Nephron progenitor cell (in vitro differentiated cells): ENCODE results near the gene NLGN1.

Experiments
- DNase-seq: peaks from one replicate; pipeline ENCODE4 v3.0.0; 2021
- H3K27ac Mint-ChIP-seq: 2 replicates; pipeline ENCODE4 v1.8.0; 2021; ENCODE audit warnings: mild to moderate bottlenecking, moderate library complexity, mixed read lengths
- H3K27me3 Mint-ChIP-seq: 2 replicates; pipeline ENCODE4 v1.8.0; 2021; ENCODE audit warnings: mild to moderate bottlenecking, low read depth, mixed read lengths; ENCODE audit not compliant: poor library complexity
- H3K36me3 Mint-ChIP-seq: 2 replicates; pipeline ENCODE4 v1.8.0; 2021; ENCODE audit warnings: low read depth, mixed read lengths
- H3K4me1 Mint-ChIP-seq: 2 replicates; pipeline ENCODE4 v1.8.0; 2021; ENCODE audit warnings: mixed read lengths
- H3K4me3 Mint-ChIP-seq: 2 replicates; pipeline ENCODE4 v1.8.0; 2021; ENCODE audit warnings: mild to moderate bottlenecking, moderate library complexity, mixed read lengths
- H3K9me3 Mint-ChIP-seq: 2 replicates; pipeline ENCODE4 v1.8.0; 2021; ENCODE audit warnings: mild to moderate bottlenecking, moderate library complexity, mixed read lengths
- CTCF ChIP-seq: fragments of 200-600 bp; sonication (generic); IDR thresholded peaks from 2 replicates; pipeline ENCODE4 v1.5.0; 2021; ENCODE audit warnings: antibody characterized with exemption

The NLGN1 gene

DNA sequence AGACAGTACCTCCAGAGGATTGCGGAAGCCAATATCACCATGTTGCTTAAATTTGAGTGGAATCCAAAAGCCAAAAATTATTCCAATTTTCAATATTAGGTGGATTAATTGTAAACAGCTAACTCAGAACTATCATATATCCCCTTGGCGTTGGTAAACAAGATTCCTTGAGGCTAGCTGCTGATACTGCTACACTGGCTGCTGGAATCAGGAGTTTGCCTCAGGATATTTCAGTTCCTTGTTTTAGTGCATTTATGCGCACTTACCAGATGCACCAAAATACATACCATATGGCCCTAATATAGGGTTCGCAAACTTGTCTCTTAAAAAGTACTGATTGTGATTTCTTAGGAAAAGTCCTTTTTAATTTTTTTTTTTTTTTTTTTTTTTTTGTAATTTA is 856.4 kb downstream of the NLGN1 start:
- DNase-seq, result no peak
- no peak for TF ChIP-seq CTCF
- Mint-ChIP-seq H3K36me3 (no peaks in the 10 kb centered on the region), H3K9me3 (no peaks in the 10 kb centered on the region), H3K27me3 (no peaks in the 10 kb centered on the region), H3K4me3 (no peak overlapping the region), H3K27ac (no peak overlapping the region), H3K4me1 (no peaks in the 10 kb centered on the region)

DNA sequence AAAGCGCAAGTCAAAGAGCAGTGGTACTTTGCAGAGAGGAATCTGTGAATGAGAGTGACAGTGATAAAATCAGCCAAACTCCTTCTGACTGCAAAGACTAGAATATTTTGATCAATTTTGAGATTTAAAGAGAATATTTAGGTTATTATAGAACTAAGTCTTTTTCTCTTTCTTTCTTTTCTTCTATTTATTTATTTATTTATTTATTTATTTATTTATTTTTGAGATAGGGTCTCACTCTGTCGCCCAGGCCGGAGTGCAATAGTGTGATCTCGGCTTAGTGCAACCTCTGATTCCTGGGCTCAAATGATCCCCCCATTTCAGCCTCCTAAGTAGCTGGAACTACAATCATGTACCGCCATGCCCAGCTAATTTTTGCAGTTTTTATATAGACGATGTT is 857.9 kb downstream of the NLGN1 start:
- no peak overlapping the region for H3K27ac Mint-ChIP-seq
- H3K9me3 Mint-ChIP-seq, result no peaks in the 10 kb centered on the region
- no peak for DNase-seq
- no peak overlapping the region for H3K4me3 Mint-ChIP-seq
- H3K27me3 Mint-ChIP-seq, result no peaks in the 10 kb centered on the region
- no peaks in the 10 kb centered on the region for H3K4me1 Mint-ChIP-seq
- TF ChIP-seq CTCF, result no peak
- no peaks in the 10 kb centered on the region for H3K36me3 Mint-ChIP-seq

- Mint-ChIP-seq H3K27ac (no peak overlapping the region), H3K9me3 (no peaks in the 10 kb centered on the region), H3K27me3 (no peaks in the 10 kb centered on the region), H3K36me3 (no peaks in the 10 kb centered on the region), H3K4me1 (peaks cover 7% of the 10 kb centered on the region), H3K4me3 (no peak overlapping the region)
- TF ChIP-seq CTCF, result no peak
- no peak for DNase-seq
These were observed 868.9 kb downstream of the NLGN1 start for GRCh38 chr3:174266476-174266875.

GRCh38 chr3:174268061-174268460 is 870.5 kb downstream of the NLGN1 start:
- no peaks in the 10 kb centered on the region for H3K27me3 Mint-ChIP-seq
- H3K36me3 Mint-ChIP-seq, result no peaks in the 10 kb centered on the region
- H3K27ac Mint-ChIP-seq, result no peak overlapping the region
- H3K4me1 Mint-ChIP-seq, result peaks cover 7% of the 10 kb centered on the region
- no peak for DNase-seq
- H3K4me3 Mint-ChIP-seq, result no peak overlapping the region
- no peak for TF ChIP-seq CTCF
- H3K9me3 Mint-ChIP-seq, result no peaks in the 10 kb centered on the region

DNA sequence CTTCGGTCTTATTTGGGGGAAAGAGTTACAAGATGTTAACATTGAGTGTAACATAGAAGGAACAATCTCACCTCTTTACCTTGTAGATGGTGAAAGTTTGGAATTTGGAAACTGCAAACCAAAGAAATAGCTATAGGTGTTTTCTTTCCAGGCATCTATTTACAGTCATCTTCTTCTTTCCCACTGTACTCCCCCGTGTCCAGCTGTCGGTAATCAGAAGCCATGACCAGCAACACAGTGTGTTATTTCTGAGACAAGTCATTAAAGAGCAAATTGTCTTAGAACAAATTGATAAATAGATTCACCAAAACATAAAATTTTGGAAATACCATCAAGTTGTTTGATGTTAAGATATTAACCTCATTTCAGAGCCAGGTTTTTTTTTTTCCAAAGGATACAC is 871.0 kb downstream of the NLGN1 start:
- no peaks in the 10 kb centered on the region for H3K27me3 Mint-ChIP-seq
- no peak overlapping the region for H3K27ac Mint-ChIP-seq
- H3K9me3 Mint-ChIP-seq, result no peaks in the 10 kb centered on the region
- H3K36me3 Mint-ChIP-seq, result no peaks in the 10 kb centered on the region
- no peak overlapping the region for H3K4me3 Mint-ChIP-seq
- DNase-seq, result no peak
- H3K4me1 Mint-ChIP-seq, result peaks cover 7% of the 10 kb centered on the region
- TF ChIP-seq CTCF, result no peak

GRCh38 chr3:174270841-174271240 is 873.3 kb downstream of the NLGN1 start:
- Mint-ChIP-seq H3K36me3 (no peaks in the 10 kb centered on the region), H3K27me3 (no peaks in the 10 kb centered on the region), H3K4me3 (no peak overlapping the region), H3K27ac (no peak overlapping the region), H3K4me1 (peaks cover 7% of the 10 kb centered on the region), H3K9me3 (no peaks in the 10 kb centered on the region)
- no peak for DNase-seq
- TF ChIP-seq CTCF, result no peak
